ENCODE measurements around the gene KMT5C.

The KMT5C gene

DNA sequence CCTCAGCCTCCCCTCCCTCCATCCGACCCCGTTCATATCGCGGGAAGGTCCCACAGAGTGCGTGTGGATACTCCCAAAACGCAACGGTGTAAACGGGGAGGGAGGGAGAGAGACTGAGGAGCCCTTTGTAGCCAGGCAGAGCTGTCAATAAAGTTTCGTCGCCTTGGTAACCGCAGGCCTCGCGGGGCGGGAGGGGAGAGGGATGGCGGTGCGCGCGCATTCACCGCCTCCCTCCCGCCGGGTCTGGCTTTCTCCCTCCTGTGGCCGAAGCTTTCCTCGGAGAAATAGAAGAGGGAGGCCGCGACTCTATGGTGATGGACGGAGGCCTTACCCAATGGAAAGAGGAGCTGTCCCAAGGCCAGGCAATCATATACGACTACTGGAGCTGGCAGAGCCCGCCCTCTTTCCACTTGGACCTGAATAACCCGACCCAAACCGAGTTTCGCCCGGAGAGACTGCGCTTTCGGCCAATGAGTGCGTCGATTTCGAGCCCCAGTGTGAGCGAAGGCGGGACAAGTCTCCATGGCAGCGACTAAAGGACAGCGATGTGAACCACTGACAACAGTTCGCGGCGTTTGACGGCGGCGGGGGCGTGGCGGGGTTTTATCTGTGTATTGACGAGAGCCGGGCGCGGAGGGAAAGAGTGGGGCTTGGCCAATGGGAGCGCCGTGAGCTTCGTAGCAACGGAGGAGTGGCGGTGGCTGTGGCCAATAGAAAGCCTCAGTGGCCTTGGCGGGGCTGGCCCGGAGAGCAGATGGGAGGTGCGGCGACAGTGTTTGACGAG is at the start of gene KMT5C:
Gene KMT5C (plus strand): TSS at position 772 of the 784 bp plus-strand sequence. CDS start 2,061 bp downstream, outside the sequence.
- FAIRE-seq, result peak; percentile 98

DNA sequence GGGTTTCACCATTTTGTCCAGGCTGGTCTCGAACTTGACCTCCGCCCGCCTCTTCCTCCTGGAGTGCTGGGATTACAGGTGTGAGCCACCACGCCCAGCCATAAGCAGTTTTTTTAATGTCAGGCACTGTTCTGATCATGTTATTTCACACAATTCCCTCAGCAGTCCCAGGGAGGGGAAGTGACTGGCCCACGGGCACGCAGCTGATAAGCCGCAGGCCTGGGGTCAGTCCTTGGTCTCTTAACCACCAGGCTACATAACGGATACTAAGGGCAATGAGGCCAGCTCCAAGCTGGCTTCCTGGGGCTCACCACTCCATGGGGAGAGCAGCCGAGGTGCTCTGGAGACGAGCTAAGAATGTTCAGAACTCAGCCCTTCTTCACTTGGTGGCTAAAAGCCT is 42.4 kb upstream of the KMT5C start:
- no peak for FAIRE-seq

DNA sequence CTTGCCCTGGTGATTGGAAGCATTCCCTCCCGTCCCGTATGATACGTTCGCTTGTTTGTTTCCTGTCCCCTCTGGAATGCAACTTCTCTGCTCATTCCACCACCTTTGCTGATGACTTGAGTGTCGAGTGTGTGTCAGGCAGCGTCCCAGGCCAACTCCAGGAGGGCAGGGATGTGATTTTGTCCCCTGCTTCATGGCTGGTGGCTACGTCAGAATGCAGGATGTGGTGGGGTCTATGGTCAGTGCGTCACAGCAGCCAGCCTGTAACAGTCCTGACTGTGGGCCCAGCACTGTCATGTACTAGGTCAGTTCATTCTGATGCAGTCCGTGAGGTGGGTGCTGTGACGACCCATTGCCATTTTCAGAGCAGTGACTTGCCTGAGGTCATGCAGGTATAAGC is 39.7 kb upstream of the KMT5C start:
- FAIRE-seq, result no peak

DNA sequence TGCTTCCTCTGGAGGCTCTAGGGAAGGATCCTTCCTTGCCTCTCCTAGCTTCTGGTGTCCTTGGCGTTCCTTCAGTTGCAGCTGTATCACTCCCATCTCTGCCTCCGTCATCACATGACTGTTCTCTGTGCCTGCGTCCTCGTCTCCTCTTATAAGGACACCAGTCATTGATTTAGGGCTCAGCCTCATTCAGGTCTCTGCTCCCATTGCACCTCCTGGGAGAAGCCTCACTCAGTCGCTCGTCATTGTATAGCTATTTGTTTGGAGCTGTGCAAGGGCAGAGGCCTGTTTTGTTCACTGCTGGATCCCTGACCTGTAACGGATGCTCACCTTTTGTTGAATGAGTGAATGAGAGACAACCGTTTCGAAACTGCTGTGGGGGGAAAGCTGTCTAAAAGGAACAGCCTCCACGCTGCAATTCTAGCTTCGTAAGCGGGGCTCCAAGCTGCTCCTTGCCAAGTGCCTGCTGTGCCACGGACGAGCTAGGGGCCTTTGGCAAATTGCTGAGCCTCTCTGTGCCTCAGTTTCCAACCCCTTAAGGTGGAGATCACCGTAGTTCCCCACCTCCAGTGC is 38.7 kb upstream of the KMT5C start:
- no peak for FAIRE-seq

DNA sequence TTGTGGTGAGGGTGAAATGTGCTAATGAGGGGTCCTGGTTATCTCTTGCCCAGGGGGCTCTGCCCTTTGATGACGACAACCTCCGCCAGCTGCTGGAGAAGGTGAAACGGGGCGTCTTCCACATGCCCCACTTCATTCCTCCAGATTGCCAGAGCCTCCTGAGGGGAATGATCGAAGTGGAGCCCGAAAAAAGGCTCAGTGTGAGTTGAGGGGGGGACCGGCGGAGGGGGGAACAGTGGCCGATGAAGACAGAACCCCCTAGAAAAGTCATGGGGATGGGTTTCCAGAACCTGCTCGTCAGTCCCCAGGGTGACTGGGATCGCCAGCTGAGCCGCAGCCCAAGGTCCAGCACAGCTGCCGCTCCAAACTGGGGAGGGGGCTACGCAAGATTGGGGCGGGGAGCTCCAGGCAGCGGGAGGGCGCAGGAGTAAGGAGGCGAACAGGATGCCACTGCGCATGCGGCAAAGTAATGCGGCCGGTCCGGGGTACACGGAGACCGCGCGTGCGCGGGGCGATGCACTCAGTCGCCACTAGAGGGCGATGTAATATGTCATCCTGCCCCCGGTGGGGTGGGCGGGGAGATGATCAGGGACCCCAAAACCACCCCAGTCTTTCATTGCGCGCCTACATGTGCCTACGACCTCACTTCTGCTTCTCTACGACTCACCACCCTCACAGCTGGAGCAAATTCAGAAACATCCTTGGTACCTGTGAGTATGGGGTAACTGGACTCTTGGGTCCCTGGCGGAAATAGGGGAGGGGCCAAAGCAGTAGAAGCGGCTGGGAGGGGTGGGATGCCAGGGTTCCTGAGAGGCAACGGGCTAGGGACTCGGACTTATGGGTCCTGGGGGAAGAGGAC is 38.0 kb upstream of the KMT5C start:
- FAIRE-seq, result no peak

DNA sequence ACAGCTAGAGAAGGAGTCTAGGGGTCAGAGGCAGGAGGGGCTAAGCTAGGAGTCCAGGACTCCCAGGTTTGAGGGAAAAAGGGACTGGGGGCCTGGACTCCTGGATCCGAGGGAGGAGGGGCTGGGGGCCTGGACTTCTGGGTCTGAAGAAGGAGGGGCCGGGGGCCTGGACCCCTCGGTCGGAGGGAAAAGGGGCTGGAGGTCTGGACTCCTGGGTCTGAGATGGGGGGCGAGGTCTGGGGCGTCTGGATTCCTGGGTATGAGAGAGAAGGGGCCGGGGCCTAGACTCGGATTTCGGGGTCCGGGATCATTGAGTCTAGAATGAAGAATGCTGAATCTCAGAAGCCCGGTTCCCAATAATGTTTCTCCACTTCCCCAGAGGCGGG is 37.4 kb upstream of the KMT5C start:
- FAIRE-seq, result no peak

DNA sequence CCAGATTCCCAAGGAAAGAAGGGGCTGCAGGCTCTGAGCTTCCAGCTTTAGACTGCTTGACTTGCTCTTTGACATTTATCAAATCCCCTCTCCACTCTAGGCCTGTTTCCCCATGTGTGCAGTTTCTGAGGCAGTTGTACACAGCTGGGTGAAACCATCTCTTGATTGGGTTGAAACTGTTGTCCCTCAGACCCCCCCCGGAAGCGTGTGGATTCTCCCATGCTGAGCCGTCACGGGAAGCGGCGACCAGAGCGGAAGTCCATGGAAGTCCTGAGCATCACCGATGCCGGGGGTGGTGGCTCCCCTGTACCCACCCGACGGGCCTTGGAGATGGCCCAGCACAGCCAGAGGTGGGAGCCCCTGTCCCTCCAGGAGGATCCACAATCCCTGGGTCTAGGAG is 36.2 kb upstream of the KMT5C start:
- FAIRE-seq, result no peak

DNA sequence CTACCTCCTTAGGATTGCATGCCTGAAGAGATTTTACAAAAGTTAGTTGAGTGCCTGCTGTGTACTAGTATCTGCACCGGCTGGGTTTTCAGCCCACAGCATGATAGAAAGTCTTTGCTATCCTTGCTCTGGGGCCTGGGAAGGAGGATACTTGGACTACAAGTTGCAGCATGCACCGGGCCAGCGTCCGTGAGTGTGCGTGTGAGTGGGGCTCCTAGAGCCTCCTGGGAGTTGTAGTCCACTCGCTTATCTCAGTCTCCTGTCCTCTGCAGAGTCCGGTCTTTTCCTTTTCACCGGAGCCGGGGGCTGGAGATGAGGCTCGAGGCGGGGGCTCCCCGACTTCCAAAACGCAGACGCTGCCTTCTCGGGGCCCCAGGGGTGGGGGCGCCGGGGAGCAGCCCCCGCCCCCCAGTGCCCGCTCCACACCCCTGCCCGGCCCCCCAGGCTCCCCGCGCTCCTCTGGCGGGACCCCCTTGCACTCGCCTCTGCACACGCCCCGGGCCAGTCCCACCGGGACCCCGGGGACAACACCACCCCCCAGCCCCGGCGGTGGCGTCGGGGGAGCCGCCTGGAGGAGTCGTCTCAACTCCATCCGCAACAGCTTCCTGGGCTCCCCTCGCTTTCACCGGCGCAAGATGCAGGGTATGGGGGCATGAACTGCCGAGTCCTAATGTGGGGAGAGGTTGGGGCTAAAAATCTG is 35.2 kb upstream of the KMT5C start:
- FAIRE-seq, result no peak

DNA sequence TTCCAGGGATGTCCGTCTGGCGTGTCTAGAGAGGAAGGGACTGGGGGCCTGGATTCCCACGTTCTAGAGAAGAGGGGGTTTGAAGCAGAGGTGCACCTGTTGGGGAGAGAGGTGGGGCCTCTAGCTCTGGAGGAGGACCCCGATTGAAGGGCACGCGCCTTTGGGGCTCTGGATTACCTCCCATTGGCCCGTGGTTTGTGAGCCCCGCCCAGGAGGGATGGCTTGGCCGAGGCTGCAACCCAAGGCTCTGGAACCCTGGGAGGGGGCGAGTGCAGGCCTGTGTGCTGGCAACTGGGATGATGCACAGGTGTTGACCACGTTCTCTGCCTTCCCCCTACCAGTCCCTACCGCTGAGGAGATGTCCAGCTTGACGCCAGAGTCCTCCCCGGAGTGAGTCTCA is 34.7 kb upstream of the KMT5C start:
- no peak for FAIRE-seq

DNA sequence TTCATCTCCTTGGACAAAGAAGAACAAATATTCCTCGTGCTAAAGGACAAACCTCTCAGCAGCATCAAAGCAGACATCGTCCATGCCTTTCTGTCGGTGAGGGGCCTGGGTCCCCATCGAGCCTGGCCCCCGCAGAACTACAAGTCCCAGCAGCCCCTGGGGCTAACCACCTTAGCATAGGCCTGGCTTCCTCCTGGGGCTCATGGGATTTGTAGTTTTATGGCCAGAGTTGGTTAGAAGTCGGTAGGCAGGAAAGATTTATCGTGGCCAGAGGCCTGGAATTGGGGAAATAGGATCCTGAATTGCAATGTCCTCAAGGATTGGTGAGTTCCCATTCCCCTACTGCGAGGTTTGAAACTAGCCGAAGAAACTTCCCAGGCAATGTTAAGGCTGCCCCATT is 34.2 kb upstream of the KMT5C start:
- FAIRE-seq, result no peak

DNA sequence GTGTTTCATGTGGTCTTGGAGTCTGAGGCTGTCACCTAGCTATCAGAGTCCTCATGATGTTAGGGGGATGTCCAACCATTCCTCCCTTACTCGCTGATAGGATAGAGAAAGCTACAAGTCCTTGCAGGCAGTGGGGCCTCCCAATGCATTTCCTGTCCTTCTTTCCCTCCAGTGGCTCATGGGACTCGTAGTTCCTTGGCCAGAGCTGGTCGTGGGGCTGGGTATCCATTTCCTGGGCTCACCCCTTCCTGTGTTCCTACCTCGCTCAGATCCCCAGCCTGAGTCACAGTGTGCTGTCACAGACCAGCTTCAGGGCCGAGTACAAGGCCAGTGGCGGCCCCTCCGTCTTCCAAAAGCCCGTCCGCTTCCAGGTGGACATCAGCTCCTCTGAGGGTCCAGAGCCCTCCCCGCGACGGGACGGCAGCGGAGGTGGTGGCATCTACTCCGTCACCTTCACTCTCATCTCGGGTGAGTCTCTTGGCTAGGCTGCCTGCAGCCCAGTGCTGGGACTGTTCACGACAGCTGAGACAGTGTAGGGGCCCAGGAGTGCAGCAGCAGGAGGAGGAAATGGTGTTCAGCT is 33.6 kb upstream of the KMT5C start:
- no peak for FAIRE-seq

DNA sequence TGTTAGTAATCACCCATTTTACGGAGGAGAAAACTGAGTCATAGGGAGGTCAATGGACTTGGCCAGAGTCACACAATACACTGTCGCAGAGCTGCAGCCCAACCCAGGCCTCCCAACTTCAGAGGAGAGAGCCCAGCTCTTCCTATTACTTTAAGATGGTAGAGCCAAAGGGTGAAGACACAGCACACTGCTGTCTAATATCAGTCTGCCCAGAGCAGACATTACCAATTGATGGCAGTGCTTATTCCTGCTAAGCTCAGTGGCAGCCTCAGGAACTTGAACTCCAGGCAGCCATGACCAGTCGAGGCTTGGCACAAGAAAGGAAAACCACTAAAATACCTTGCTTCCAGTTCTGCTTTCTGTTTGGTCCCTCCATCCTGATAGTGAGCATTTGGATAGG is 33.0 kb upstream of the KMT5C start:
- FAIRE-seq, result no peak

DNA sequence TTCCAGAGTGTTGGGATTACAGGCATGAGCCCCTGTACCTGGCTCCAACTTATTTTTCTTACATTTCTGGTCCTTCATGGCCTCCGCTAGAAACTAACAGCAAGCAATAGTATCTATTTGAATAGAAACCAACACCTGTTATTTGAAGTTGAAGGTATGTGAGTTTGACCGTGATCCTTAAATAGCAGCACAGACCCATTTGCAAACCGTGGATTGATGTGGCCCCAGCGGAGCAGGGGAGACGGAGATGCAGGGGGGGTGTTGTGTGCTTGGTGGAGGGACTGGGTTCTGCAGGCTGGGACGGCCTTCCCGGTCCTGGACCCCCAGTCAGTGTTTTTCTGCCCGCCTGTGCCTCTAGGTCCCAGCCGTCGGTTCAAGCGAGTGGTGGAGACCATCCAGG is 31.4 kb upstream of the KMT5C start:
- FAIRE-seq, result no peak

DNA sequence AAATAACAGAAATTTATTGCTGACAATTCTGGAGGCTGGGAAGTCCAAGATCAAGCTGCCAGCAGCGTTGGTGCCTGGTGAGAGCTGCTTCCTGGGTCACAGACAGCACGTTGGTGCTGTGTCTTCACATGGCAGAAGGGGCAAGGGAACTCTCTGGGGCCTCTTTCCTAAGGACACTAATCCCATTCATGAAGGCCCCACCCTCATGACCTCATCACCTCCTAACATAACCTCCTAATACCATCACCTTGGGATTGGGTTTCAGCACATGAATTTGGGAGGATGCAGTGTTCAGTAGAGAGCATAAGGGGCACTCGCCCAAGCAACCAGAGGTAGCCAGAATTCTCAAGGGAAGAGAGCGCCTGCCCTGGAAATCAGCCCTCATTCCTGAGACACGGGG is 30.2 kb upstream of the KMT5C start:
- FAIRE-seq, result no peak

DNA sequence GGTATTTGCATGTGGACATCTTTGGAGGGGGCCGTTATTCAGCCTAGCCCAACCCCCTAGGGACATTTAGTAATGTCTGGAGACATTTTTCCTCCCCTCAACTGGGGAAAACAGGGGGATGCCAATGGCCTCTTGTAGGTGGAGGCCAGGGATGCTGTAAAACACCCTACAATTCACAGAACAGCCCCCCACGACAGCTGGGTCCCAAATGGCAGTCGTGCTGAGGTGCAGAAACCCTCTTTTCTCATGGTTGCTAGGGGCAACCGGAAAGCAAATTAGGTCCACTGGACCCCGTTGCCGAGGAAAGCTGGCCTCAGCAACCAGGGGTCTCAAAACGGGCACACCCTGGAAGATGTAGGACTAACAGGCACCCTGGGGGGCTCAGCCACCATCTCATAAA is 29.2 kb upstream of the KMT5C start:
- FAIRE-seq, result no peak

DNA sequence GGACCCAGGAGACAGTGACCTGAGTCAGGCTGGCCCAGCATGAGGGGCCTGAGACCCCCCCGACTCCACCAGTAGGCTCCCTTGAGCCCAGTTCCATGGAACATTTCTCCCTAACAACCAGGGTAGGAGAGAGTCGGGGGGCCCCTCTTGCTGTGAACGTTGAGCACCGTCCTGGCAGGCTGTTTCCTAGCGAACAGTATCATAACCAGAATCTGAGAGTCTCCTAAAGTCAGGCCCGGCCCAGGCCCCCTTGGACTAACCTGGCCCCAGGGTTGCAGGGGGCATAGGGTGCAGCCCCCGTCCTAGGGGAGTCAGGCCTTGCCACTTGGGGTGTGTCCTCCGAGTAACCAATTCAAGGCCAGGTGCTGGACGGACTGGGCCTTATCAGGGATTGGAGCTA is 28.3 kb upstream of the KMT5C start:
- FAIRE-seq, result no peak

DNA sequence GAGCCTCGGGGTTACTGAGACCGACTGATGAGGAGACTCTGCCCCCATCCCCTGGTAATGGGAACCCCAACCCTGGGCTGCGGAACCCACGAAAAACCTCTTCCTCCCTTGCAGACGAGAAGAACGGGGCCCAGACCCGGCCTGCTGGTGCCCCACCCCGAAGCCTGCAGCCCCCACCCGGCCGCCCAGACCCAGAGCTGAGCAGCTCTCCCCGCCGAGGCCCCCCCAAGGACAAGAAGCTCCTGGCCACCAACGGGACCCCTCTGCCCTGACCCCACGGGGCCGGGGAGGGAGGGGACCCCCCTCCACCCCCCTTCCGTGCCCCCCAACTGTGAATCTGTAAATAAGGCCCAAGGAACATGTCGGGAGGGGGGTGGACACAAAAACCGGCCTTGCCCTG is 27.9 kb upstream of the KMT5C start:
- FAIRE-seq, result no peak

DNA sequence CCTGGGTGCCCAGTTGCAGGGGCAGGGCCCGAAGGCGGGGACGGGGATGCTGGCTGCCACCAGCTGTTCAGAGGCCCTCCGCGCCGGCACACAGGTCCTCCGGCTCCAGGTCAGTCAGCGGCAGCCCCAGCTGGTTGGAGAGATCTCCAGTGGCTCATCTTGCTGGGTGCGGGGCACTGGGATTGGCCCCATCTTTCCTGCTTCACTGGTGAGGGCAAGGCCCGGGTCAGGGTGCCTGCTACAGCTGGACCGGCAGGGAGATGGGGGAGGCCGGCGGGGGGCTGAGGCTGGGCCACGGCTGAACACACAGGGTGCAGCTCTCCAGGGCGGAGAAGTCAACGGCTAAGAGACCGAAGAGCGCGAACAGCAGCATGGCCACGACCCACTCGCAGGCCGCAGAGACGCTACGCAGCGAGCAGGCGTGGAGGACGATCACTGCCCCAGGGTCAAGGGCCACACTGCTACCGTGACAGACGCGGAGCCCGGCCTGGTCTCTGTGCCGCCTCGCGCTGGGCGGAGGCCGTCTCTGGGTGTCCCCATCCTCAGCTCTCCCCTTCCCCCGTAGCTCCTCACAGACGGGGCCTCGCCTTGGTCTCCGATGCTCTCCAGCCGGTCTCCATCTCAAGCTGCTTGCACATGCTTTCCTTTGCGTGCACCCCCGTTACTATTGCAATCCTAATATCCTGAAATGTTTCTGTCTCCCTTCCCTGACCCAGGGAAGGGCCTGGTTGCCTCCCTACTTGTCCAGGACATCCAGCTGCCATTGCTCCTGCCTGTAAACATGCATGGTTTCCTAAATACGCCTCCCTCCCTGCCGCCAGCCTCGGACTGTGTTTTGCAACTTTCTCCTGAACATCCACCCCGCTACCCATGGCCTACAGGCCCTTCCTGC is 26.8 kb upstream of the KMT5C start:
- FAIRE-seq, result no peak

DNA sequence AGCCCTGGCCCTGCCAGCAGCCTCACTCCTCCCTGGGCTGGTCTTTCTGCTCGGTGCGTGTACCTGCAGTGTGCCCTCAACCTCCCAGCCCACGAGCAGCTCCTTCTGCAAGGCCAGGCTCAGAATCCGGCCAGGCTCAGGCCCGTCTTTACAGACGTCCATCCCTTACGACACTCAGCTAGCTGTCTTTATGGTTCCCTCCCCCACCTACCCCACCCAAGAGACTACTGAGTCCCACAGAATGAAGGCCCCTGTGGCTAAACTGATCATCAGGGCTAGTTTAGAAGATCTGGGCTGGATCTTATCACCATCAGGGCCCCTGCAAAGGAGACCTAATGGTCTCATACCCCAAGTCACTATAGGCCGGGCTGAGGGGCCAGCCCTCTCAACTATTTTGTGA is 25.3 kb upstream of the KMT5C start:
- FAIRE-seq, result no peak

DNA sequence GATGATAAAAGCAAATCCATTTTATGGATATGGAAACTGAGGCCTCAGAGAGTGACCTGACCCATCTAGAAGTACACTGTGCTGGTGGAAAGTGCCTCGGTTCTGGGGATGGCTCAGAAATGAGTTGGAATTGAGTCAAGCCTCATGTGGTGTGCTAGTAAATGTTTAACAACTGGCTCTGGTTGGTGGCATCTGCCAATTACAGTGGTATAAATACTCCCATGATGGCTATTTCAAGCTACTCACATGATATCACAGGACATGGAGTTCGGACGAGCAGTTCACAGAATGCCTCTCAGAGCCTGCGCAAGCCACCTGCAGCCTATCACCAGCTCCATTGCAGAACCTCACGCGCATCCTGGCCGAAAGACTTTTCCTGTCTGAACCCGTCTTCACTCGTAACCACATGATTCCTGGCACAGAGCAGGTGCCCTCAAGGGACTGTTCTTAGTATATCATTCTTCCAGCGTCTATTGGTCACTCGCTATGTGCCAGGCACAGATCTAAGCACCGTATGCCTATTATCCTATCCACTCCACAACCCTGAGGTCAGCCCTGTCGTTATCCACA is 23.6 kb upstream of the KMT5C start:
- no peak for FAIRE-seq

DNA sequence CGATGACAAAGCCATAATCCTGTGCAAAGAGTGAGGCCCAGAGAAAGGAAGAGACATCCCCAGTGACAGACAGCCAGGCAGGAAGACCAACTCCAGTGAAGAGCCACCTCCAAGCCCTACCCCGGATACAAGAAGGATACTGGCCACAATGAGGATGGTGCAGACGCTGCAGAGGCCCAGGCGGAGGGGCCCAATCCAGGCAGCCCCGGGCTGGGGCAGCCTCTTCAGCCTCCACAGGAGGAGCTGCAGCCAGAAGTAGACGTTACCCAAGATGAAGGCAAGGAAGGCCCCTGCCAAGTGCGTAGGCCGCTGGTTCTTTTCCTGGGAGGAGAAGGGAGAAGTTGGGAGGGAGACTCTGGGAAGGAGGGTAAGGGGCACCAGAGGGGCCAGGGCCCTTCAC is 23.0 kb upstream of the KMT5C start:
- no peak for FAIRE-seq

DNA sequence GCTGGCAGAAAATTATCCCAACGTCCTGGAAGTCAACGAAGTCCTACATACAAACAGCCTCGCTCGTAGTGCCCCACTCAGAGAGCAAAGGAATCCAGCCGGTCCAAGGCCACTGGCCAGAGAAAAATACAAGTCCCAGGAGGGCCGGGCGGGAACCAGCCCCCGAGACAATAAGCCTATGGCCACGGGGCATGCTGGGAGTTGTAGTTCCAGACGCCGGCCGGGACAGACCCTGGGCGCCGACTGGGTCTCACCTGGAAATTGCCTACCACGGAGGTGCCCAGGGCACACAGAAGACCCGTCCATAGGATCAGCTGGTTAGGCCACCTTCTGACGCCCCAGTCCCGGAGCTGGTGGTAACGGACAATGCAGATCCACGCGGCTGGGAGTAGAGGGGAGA is 19.9 kb upstream of the KMT5C start:
- no peak for FAIRE-seq

All from islet of Langerhans (tissue), 1 donor.